HepG2 (cell line): Measurements from ENCODE around the gene LEMD1. TPM values are rescaled to one million over a fixed set of nuclear protein-coding genes. Genes with fewer than 3 reads are reported as not detected.

Source experiments
- ATAC-seq: fragments of 200-7000 bp; cut with Tn5 transposase; 3 replicates; pipeline ENCODE4 v1.9.1; 2020; ENCODE audit warnings: mild to moderate bottlenecking, moderate library complexity
- BruUV-seq: library from RNA; stranded (reverse); fragments of 400-500 nt; replicated peaks from 2 replicates; lab custom pipeline; 2021; lab: Mats Ljungman, UMichigan
- CTCF ChIA-PET: fragments of 300-600 bp; formaldehyde crosslinking; extraction: SDS; loops from one replicate; lab custom pipeline; 2021; ENCODE audit warnings: low total read pairs, inconsistent platforms, low intra/inter-chr PET ratio; lab: Yijun Ruan, JAX
- POLR2A ChIA-PET: fragments of 350-600 bp; sonication (Branson Sonifier 250); formaldehyde crosslinking; loops from one replicate; lab custom pipeline; 2020; ENCODE audit warnings: antibody characterized with exemption, inconsistent platforms; lab: Yijun Ruan, JAX
- DNase-seq: peaks from one replicate; pipeline ENCODE4 v3.0.0-alpha.2; 2015; ENCODE audit warnings: low spot score
- FAIRE-seq: peaks from 3 replicates; lab custom pipeline; 2011; peaks lifted over from hg19 to GRCh38; lab: Jason Lieb, UNC
- H2AFZ ChIP-seq: one replicate; pipeline ENCODE4 v1.6.1; 2011; ENCODE audit warnings: low read length, inconsistent platforms
- H3K27ac ChIP-seq: fragments of 300-600 bp; 3 replicates; pipeline ENCODE4 v1.8.0; 2011; ENCODE audit warnings: mixed run types, mild to moderate bottlenecking, mixed read lengths, low read length, inconsistent platforms; ENCODE audit not compliant: insufficient read depth; ENCODE audit errors: extremely low read length
- H3K27me3 ChIP-seq, 2 experiments: fragments of 200-600 bp in 1 of 2; 2 replicates in 1 of 2; 3 replicates in 1 of 2; pipeline versions ENCODE4 v1.6.0 to v1.8.0; 2011; ENCODE audit warnings: low read length in 2 of 2, mild to moderate bottlenecking in 2 of 2, moderate library complexity in 2 of 2, inconsistent platforms in 1 of 2; ENCODE audit not compliant: insufficient read depth in 2 of 2, control insufficient read depth in 1 of 2
- H3K36me3 ChIP-seq, 2 experiments: fragments of 200-600 bp in 1 of 2; replicated peaks in 1 of 2; 2 replicates in 1 of 2; 3 replicates in 1 of 2; pipeline versions ENCODE4 v1.5.1 to v1.8.0; 2011; ENCODE audit warnings: low read length in 2 of 2, inconsistent platforms in 1 of 2; ENCODE audit not compliant: insufficient read depth in 2 of 2, control insufficient read depth in 1 of 2
- H3K4me1 ChIP-seq: 2 replicates; pipeline ENCODE4 v1.5.1; 2012; ENCODE audit warnings: low read length, inconsistent platforms; ENCODE audit not compliant: insufficient read depth
- H3K4me2 ChIP-seq: 2 replicates; pipeline ENCODE4 v1.6.0; 2011; ENCODE audit warnings: low read depth, low read length, inconsistent platforms
- H3K4me3 ChIP-seq, 3 experiments: fragments of 200-600 bp in 1 of 3; sonication (generic), shearing (Covaris generic) in 1 of 3; replicated peaks in 1 of 3; 2 replicates each; pipeline ENCODE4 v1.5.1; 2011 to 2016; ENCODE audit warnings: low read length in 3 of 3, inconsistent platforms in 2 of 3, low read depth in 2 of 3, mild to moderate bottlenecking in 2 of 3, control low read depth in 1 of 3, mixed read lengths in 1 of 3; ENCODE audit not compliant: insufficient read depth in 1 of 3
- H3K79me2 ChIP-seq: one replicate; pipeline ENCODE4 v1.6.1; 2011; ENCODE audit warnings: low read length, inconsistent platforms; ENCODE audit not compliant: insufficient read depth
- H3K9ac ChIP-seq: 2 replicates; pipeline ENCODE4 v1.6.0; 2011; ENCODE audit warnings: mild to moderate bottlenecking, low read depth, low read length, inconsistent platforms; ENCODE audit not compliant: insufficient read depth
- H3K9me3 ChIP-seq: 2 replicates; pipeline ENCODE4 v1.5.1; 2012; ENCODE audit warnings: mild to moderate bottlenecking, low read length
- H4K20me1 ChIP-seq: 2 replicates; pipeline ENCODE4 v1.6.0; 2011; ENCODE audit warnings: inconsistent platforms, mild to moderate bottlenecking, low read length, moderate library complexity; ENCODE audit not compliant: insufficient read depth
- MYPOP ChIP-seq: sonication (generic); formaldehyde crosslinking; IDR thresholded peaks from 2 replicates; pipeline ENCODE4 v1.8.1; 2023; ENCODE audit warnings: mild to moderate bottlenecking, moderate library complexity, missing genetic modification reagents
- REXO4 ChIP-seq: sonication (generic); formaldehyde crosslinking; IDR thresholded peaks from 2 replicates; pipeline ENCODE4 v1.8.0; 2022; ENCODE audit warnings: missing genetic modification reagents, mild to moderate bottlenecking, borderline replicate concordance
- ZFP91 ChIP-seq: sonication (generic); formaldehyde crosslinking; IDR thresholded peaks from 2 replicates; pipeline ENCODE4 v1.9.0; 2022; ENCODE audit warnings: missing genetic modification reagents, mild to moderate bottlenecking, borderline replicate concordance
- ZNF570 ChIP-seq: sonication (generic); formaldehyde crosslinking; IDR thresholded peaks from 2 replicates; pipeline ENCODE4 v1.4.0; 2020; ENCODE audit warnings: mild to moderate bottlenecking, missing genetic modification reagents, borderline replicate concordance
- ZSCAN20 ChIP-seq: sonication (generic); formaldehyde crosslinking; IDR thresholded peaks from 2 replicates; pipeline ENCODE4 v1.4.0; 2020; ENCODE audit warnings: missing genetic modification reagents, mild to moderate bottlenecking, borderline replicate concordance
- whole genome bisulfite sequencing: methylation state at CpG from one replicate; pipeline ENCODE4 v1.1.6; 2017; ENCODE audit warnings: low lambda C conversion rate; 5-methylcytosine and 5-hydroxymethylcytosine counted together
- in situ Hi-C: cut with HindIII; loops from 2 replicates; pipeline ENCODE4 v1.10.0; 2017; ENCODE audit warnings: low pct_unique_long_range_greater_than_20kb; ENCODE audit not compliant: extremely low pct_ligation_motif_present
- intact Hi-C: fragments of 100-400 bp; cut with micrococcal nuclease; formaldehyde crosslinking; loops from one replicate; pipeline ENCODE4 v1.10.0; 2022; ENCODE audit not compliant: unreplicated experiment
- polyA plus RNA-seq, 8 experiments: library from polyadenylated mRNA; depleted of rRNA in 3 of 8; stranded (reverse) in 7 of 8; unstranded in 1 of 8; fragments of >200 nt; fragmentation: Illumina TruSeq in 4 of 8; extraction: Trizol in 4 of 8; gene quantifications; 2 replicates each; pipeline versions ENCODE4 v1.2.1 to v1.2.3, GENCODE V29; 2011 to 2016; ENCODE audit warnings: low read depth in 4 of 8, missing spikeins in 1 of 8, mixed read lengths in 1 of 8; ENCODE audit not compliant: insufficient read depth in 1 of 8
- total RNA-seq, 5 experiments: library from RNA; depleted of rRNA; stranded (reverse); fragments of >200 nt; fragmentation: Illumina TruSeq; extraction: Trizol; gene quantifications; 2 replicates each; pipeline ENCODE4 v1.2.3, GENCODE V29; 2016; ENCODE audit warnings: low read depth in 1 of 5

LEMD1 gene
- total and polyA plus RNA-seq, 2 of the 13 experiments (the other 11 are each of a cell fraction or from before 2014, with no cell fraction given), result 1.4 to 2.3 TPM

GRCh38 chr1:205416322-205416721 is 5.5 kb downstream of the LEMD1 start:
- no TSS peak for BruUV-seq
- DNase-seq, result no peak

More at GRCh38 chr1:205416322-205416721, 5.5 kb downstream of the LEMD1 start:
- H3K79me2 ChIP-seq, result no peaks in the 10 kb centered on the region
- H4K20me1 ChIP-seq, result no peaks in the 10 kb centered on the region
- 4% methylated on average over 2 of the region's 2 CpGs for WGBS
- in situ Hi-C loops (no loop called here), intact Hi-C loops (no loop called here)
- no peak for ATAC-seq
- H2AFZ ChIP-seq, result no peak overlapping the region
- H3K4me3 ChIP-seq, result no peak overlapping the region
- CTCF ChIA-PET, result no interaction called here
- POLR2A ChIA-PET, result no interaction called here
- H3K27me3 ChIP-seq, result peaks cover 0 to 58% of the 10 kb centered on the region in 2 experiments; a peak in 2 of 5 replicates
- H3K9ac ChIP-seq, result no peak overlapping the region
- no peaks in the 10 kb centered on the region for H3K36me3 ChIP-seq
- no peak for TF ChIP-seq ZSCAN20 (CRISPR knock-in tag)
- no peak for TF ChIP-seq ZFP91 (CRISPR knock-in tag)
- no peak for TF ChIP-seq REXO4 (CRISPR knock-in tag)
- TF ChIP-seq ZNF570 (CRISPR knock-in tag), result no peak
- TF ChIP-seq MYPOP, result no peak
- no peaks in the 10 kb centered on the region for H3K4me1 ChIP-seq
- no peak for FAIRE-seq
- no peak overlapping the region for H3K4me2 ChIP-seq
- no peaks in the 10 kb centered on the region for H3K9me3 ChIP-seq
- H3K27ac ChIP-seq, result no peak overlapping the region
